GM18511 (cell line): ENCODE data around the gene ZNF511.

Experiments used
- ATAC-seq: cut with Tn5 transposase; IDR thresholded peaks from one replicate; pipeline ENCODE4 v1.9.1; 2021; ENCODE audit warnings: mild to moderate bottlenecking, moderate library complexity; ENCODE audit not compliant: unreplicated experiment

The ZNF511 gene

GRCh38 chr10:133274751-133275683 lies 33.7 kb upstream of the ZNF511 start:
- ATAC-seq: peak; percentile 61

- peak; percentile 52 for ATAC-seq
Observed at GRCh38 chr10:133275684-133276092, 33.0 kb upstream of the ZNF511 start.

- peak; percentile 1 for ATAC-seq
Observed at GRCh38 chr10:133276100-133276434, 32.6 kb upstream of the ZNF511 start.

GRCh38 chr10:133276435-133277201 lies 32.1 kb upstream of the ZNF511 start, which contains the start of gene ADAM8:
TSS of gene ADAM8 (minus strand) at chr10:133276868. CDS start at chr10:133276817, 51 bp downstream.
- ATAC-seq: peak; percentile 53

- ATAC-seq: no peak
Observed at GRCh38 chr10:133277277-133277992, 31.3 kb upstream of the ZNF511 start.

- ATAC-seq: no peak
Observed at GRCh38 chr10:133277993-133278576, 30.6 kb upstream of the ZNF511 start.

GRCh38 chr10:133278577-133279265 lies 30.0 kb upstream of the ZNF511 start:
- ATAC-seq: peak; percentile 36

GRCh38 chr10:133279326-133280226 lies 29.1 kb upstream of the ZNF511 start:
- ATAC-seq: no peak

GRCh38 chr10:133280391-133281059 lies 28.2 kb upstream of the ZNF511 start:
- ATAC-seq: no peak

- no peak for ATAC-seq
Observed at GRCh38 chr10:133281084-133281483, 27.6 kb upstream of the ZNF511 start.

GRCh38 chr10:133281628-133282372 lies 26.9 kb upstream of the ZNF511 start:
- ATAC-seq: no peak

GRCh38 chr10:133282846-133283390 lies 25.8 kb upstream of the ZNF511 start:
- no peak for ATAC-seq

- no peak for ATAC-seq
Observed at GRCh38 chr10:133283931-133284330, 24.8 kb upstream of the ZNF511 start.

- ATAC-seq: no peak
Observed at GRCh38 chr10:133285217-133285616, 23.5 kb upstream of the ZNF511 start.

- no peak for ATAC-seq
Observed at GRCh38 chr10:133286366-133286765, 22.3 kb upstream of the ZNF511 start.

- no peak for ATAC-seq
Observed at GRCh38 chr10:133287832-133288500, 20.7 kb upstream of the ZNF511 start.

- no peak for ATAC-seq
Observed at GRCh38 chr10:133289761-133290160, 19.0 kb upstream of the ZNF511 start.
